Measurements from ENCODE around the gene FAM20A.

The FAM20A gene

DNA sequence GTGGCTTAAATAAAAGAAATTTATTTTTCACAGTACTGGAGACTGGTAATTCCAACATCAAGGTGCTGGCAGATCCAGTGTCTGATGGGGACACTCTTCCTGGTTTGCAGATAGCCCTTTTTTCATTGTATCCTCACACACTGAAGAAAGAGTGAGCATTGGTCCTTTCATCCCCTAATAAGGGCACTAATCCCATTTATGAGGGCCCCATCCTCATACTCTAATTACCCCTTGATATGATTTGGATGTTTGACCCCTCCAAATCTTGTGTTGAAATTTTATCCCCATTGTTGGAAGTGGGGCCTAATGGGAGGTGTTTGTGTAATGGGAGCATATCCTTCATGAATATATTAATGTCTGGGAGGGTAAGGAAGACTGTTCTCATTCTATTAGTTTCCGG lies 9.4 kb upstream of the FAM20A start:
- no peak for DNase-seq (ENCODE audit: low read depth)

DNA sequence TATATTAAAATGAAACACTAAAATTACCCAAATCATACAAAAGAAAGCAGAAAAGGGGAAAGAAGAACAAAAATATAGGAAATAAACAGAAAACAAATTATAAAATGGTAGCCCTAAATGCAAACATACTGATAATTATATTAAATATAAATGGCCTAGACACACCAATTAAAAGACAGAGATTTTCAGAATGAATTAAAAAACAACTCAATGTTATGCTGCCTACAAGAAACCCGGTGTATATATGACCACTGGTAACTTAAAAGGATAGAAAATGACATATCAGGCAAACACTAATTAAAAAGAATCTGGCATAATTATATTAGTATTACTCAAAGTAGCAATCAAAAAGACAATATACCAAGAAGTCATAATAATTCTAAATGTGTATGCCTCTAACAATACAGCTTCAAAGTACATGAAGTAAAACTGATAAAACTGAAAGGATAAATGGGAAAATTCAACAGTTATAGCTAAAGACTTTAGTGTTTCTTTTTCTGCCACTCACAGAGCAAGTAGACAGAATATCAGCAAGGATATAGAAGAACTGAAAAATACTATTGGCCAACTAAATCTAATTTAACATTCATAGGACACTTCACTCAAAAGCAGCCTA lies 7.5 kb upstream of the FAM20A start:
- DNase-seq (ENCODE audit: low read depth), result no peak

DNA sequence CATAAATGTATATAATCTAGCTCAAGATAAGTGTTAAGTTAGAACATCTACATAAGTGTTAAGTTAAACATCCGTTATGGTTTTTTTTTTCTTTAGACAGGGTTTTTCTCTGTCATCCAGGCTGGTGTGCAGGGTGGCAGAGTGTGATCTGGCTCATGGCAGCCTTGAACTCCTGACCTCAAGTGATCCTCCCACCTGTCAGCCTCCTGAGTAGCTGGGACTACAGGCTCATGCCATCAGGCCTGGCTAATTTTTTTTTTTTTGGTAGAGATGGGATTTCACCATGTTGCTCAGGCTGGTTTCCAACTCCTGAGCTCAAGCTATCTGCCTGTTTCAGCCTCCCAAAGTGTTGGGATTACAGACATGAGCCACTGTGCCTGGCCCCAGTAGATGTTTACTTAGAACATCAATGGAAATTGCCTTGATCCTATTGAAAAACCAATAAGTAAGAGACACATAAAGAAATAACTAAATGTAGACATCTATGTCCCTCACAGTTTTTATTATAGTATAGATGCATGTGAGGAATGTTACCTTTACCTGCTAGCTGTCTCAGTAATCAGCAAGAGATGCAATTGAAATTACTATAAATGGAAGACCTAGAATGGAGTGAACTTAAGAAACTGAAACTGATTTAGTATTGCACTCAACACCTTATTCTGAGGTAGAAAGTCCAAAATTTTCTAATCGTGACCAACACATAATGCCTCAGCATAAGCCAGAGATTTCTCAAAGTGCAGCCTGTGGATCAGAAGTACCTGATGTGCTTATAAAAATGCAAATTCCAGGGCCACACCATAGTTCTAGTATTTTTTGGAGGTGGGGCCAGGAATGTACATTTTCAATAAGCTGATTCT lies 5.5 kb upstream of the FAM20A start:
- DNase-seq (ENCODE audit: low read depth), result no peak

DNA sequence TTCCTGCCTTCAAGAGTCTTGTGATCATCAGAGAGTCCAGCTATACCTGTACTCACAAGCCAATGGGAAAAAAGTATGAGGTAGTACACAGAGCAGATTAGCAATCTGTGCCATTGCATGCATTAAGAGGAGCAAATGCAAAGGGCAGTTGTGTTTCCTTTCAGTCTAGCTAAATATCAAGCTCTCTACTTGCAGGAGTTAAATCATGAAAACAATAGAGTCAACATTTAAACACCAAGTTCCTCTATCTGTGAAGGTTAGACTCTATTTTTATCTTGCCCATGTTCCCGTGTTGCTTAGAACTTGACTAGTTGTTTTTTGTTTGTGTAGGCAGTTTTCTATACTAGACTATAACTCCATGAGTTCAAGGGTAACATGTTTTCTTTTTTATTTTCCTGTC lies 4.7 kb upstream of the FAM20A start:
- DNase-seq (ENCODE audit: low read depth), result no peak

GRCh38 chr17:68603656-68604055 lies 2.5 kb upstream of the FAM20A start:
- no peak for DNase-seq (ENCODE audit: low read depth)

GRCh38 chr17:68603027-68603426 lies 1.9 kb upstream of the FAM20A start:
- DNase-seq (ENCODE audit: low read depth), result no peak

GRCh38 chr17:68602289-68602688 lies 1.1 kb upstream of the FAM20A start:
- no peak for DNase-seq (ENCODE audit: low read depth)

- no peak for DNase-seq (ENCODE audit: low read depth)
Observed at GRCh38 chr17:68601565-68602288, 560 bp upstream of the FAM20A start.

- no peak for DNase-seq (ENCODE audit: low read depth)
Observed at GRCh38 chr17:68600067-68600930, 868 bp downstream of the FAM20A start.

GRCh38 chr17:68599552-68600066 lies 1.6 kb downstream of the FAM20A start:
- DNase-seq (ENCODE audit: low read depth), result no peak

- DNase-seq (ENCODE audit: low read depth), result no peak
Observed at GRCh38 chr17:68599091-68599490, 2.1 kb downstream of the FAM20A start.

GRCh38 chr17:68598545-68598961 lies 2.6 kb downstream of the FAM20A start:
- DNase-seq (ENCODE audit: low read depth), result no peak

DNA sequence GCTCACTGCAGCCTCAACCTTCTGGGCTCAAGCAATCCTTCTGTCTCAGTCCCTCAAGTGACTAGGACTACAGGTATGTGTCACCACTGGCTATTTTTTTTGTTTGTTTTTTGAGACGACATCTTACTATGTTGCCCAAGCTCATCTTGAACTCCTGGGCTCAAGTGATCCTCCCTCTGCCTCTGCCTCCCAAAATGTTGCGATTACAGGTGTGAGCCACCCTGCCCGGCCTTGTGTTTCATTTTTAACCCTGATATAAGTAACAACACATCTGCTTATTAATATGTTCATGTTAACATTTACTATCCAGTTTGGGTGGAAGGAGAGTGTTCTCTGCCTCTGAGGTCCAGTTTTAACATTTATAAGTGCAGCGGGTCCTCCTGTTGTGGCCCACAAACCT lies 3.1 kb downstream of the FAM20A start:
- no peak for DNase-seq (ENCODE audit: low read depth)

GRCh38 chr17:68596411-68596945 lies 4.7 kb downstream of the FAM20A start:
- DNase-seq (ENCODE audit: low read depth), result no peak

GRCh38 chr17:68595986-68596385 lies 5.2 kb downstream of the FAM20A start:
- no peak for DNase-seq (ENCODE audit: low read depth)

- no peak for DNase-seq (ENCODE audit: low read depth)
Observed at GRCh38 chr17:68595496-68595895, 5.7 kb downstream of the FAM20A start.

DNA sequence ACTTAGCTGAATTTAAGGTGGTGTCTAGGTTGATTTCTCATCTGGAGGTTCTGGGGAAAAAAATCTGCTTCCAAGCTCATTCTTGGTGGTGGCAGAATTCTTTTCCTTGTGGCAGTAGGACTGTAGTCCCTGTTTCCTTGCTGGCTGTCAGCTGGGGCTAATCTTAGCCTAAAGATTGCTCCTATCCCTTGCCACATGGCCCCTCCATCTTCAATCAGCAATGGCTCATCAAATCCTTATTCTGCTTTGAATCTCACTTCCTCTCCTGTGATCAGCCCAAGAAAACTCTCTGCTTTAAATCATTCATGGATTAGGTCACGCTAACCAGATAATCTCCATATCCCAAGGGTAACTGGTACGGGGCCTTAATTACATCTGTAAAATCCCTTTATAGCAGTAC lies 6.6 kb downstream of the FAM20A start:
- no peak for DNase-seq (ENCODE audit: low read depth)

DNA sequence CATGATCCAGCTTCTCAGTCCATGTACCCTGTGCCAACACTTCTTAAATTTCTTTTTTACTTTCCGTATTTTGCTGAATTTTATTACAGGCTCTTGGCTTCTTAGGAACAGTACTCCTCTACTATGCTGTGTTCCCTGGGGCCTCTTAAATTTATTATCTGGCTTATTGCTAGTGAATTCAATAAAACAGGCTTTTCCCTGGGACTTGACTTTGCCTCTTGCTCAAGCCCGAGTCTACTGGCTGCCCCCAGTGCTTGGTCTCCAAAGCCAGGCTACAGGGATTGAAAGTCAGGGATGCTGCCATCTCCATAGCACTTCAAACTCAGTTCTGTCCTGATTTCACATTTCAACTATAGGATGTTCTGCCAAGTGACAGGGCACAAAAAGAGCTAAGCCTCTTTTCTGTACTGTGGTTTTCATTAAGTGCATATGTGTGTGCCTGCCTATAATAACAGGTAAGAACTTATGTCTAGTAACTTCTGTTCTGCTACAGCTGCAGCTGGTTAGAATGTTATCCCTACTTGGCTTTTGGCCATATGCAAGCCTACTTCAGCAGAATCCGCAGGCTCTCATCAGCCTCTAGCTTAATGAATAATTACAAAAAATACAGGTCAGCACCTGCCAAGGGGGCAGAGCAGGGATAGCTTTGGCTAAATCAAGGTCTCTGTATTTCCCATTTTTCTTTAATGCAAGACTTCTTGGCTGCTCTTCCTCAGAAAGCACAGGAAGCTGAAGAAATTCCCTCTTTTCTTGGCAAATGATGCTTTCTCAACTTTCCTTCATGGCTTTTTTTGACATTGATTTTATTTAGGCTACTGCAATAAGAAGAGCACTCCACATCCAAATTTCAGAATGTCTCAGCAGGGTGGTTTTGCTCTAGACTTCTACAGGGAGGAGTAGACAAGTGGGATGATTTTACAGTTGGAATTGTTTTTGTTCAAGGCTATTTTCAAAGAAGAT lies 8.2 kb downstream of the FAM20A start:
- DNase-seq (ENCODE audit: low read depth), result no peak

DNA sequence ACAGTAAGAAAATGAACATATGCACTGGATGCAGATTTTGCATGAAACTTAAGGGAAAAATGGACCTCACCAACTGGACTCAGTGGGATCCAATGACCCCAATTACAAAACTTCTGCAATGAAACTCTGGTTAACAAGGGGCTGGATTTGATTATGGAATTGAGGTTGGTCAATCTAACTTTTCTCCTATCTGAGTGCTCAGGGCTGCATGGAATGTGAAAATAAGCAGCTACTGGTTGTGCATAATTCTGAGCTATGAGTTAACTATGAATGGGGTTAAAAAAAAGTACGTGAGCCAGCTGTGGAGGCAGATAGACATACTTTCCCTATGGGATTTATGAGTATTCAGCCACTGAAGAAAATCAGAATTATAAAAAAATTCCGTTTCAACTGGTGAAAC lies 9.2 kb downstream of the FAM20A start:
- no peak for DNase-seq (ENCODE audit: low read depth)

DNA sequence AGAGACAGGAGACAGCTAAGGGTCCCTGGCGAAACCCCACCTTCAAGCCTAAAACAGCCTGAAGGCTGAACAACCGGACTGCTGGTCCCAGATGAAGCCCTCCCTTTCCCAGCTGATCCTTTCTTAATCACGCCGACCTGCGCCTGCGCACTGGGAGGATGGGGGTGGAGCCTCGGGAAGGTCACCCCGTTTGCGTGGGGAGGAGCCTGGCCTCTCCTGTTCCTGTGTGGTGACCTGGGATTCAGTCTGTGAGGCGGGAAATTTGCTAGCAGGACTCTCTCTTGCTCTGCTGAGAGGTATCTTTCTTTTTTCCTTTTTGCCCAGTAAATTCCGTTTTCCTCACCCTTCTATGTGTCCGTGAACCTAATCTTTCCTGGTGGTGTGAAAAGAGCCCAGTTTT lies 9.6 kb downstream of the FAM20A start:
- DNase-seq (ENCODE audit: low read depth), result no peak
